K562 (cell line): ENCODE data around the gene MAPK8IP2. TPM values are rescaled to one million over a fixed set of nuclear protein-coding genes. Genes with fewer than 3 reads are reported as not detected.

Experiments used
- ARHGAP35 ChIP-seq: fragments of 450-650 bp; IDR thresholded peaks from 2 replicates; pipeline ENCODE4 v1.6.1; 2018; ENCODE audit not compliant: partially characterized antibody
- ATF7 ChIP-seq: fragments of 450-650 bp; IDR thresholded peaks from 2 replicates; pipeline ENCODE4 v1.7.1; 2014; ENCODE audit warnings: mild to moderate bottlenecking, moderate library complexity
- CHD7 ChIP-seq: fragments of 200-600 bp; sonication (generic); IDR thresholded peaks from one replicate; pipeline ENCODE4 v1.6.1; 2012; ENCODE audit warnings: mild to moderate bottlenecking, low read depth, low read length, inconsistent platforms
- DPF2 ChIP-seq: fragments of 450-650 bp; IDR thresholded peaks from 2 replicates; pipeline ENCODE4 v1.6.1; 2016
- GABPB1 ChIP-seq: sonication (generic); formaldehyde crosslinking; IDR thresholded peaks from 2 replicates; pipeline ENCODE4 v1.8.0; 2022; ENCODE audit warnings: mild to moderate bottlenecking, missing genetic modification reagents
- HNRNPH1 ChIP-seq: fragments of 200-400 bp; formaldehyde crosslinking; optimal IDR thresholded peaks from 2 replicates; pipeline ENCODE3; 2017; ENCODE audit warnings: low read depth, mild to moderate bottlenecking, low read length, moderate library complexity
- HNRNPUL1 ChIP-seq: fragments of 200-400 bp; formaldehyde crosslinking; IDR thresholded peaks from 2 replicates; pipeline ENCODE4 v1.6.1; 2017; ENCODE audit warnings: low read length
- IRF9 ChIP-seq: fragments of 450-650 bp; IDR thresholded peaks from 2 replicates; pipeline ENCODE4 v1.6.1; 2016; ENCODE audit warnings: missing biosample characterization, missing genetic modification characterization
- NELFE ChIP-seq: IDR thresholded peaks from 2 replicates; pipeline ENCODE4 v1.6.1; 2011; ENCODE audit warnings: mild to moderate bottlenecking; ENCODE audit not compliant: insufficient read depth, insufficient read length
- POLR2AphosphoS2 ChIP-seq: IDR thresholded peaks from 2 replicates; pipeline ENCODE4 v1.6.1; 2012; ENCODE audit warnings: low read length, improper control_type of control experiment
- RUNX1 ChIP-seq: sonication (generic); IDR thresholded peaks from 2 replicates; pipeline ENCODE4 v1.6.1; 2016; ENCODE audit warnings: antibody characterized with exemption, low read depth
- SIRT6 ChIP-seq: IDR thresholded peaks from one replicate; pipeline ENCODE4 v1.6.1; 2012; ENCODE audit warnings: low read depth, mild to moderate bottlenecking, control low read depth, inconsistent platforms, low read length, moderate library complexity
- XRCC4 ChIP-seq: IDR thresholded peaks from one replicate; pipeline ENCODE4 v1.6.1; 2011; ENCODE audit not compliant: insufficient read depth, insufficient read length; ENCODE audit errors: extremely low read depth
- ZBTB8A ChIP-seq: fragments of 450-650 bp; IDR thresholded peaks from 2 replicates; pipeline ENCODE4 v1.6.1; 2018; ENCODE audit warnings: mild to moderate bottlenecking, moderate library complexity; ENCODE audit not compliant: partially characterized antibody
- ZNF212 ChIP-seq: fragments of 450-650 bp; formaldehyde crosslinking; IDR thresholded peaks from 2 replicates; pipeline ENCODE4 v1.4.0; 2020; ENCODE audit warnings: mild to moderate bottlenecking
- ZNF324 ChIP-seq: fragments of 250-450 bp; sonication (Bioruptor Pico); IDR thresholded peaks from 2 replicates; pipeline ENCODE4 v1.4.0; 2020; ENCODE audit warnings: mild to moderate bottlenecking
- ZNF695 ChIP-seq: fragments of 450-650 bp; formaldehyde crosslinking; IDR thresholded peaks from 2 replicates; pipeline ENCODE4 v1.4.0; 2020; ENCODE audit warnings: mild to moderate bottlenecking, moderate library complexity
- ZNF717 ChIP-seq: fragments of 250-450 bp; sonication (Bioruptor Pico); IDR thresholded peaks from 2 replicates; pipeline ENCODE4 v1.5.0; 2021
- ZNF79 ChIP-seq: fragments of 250-450 bp; sonication (Bioruptor Pico); IDR thresholded peaks from 2 replicates; pipeline ENCODE4 v1.4.0; 2020; ENCODE audit warnings: low read depth, mild to moderate bottlenecking, moderate library complexity
- ZZZ3 ChIP-seq: fragments of 450-650 bp; IDR thresholded peaks from 2 replicates; pipeline ENCODE4 v1.6.1; 2016; ENCODE audit warnings: antibody characterized with exemption, mild to moderate bottlenecking, moderate library complexity
- polyA plus RNA-seq, 8 experiments: library from polyadenylated mRNA; depleted of rRNA in 4 of 8; stranded (reverse) in 5 of 8; unstranded in 3 of 8; fragments of >200 nt; fragmentation: Nextera tagmentation in 2 of 8; fragmentation: Illumina TruSeq in 1 of 8; extraction: Ambion mirVana in 2 of 8; extraction: Trizol in 1 of 8; gene quantifications; 2 replicates each; pipeline versions ENCODE4 v1.2.1 to v1.2.3, GENCODE V29; 2011 to 2014; ENCODE audit warnings: inconsistent platforms in 1 of 8, missing spikeins in 1 of 8
- total RNA-seq, 7 experiments: library from RNA; depleted of rRNA in 6 of 7; stranded (reverse); fragments of >200 nt in 6 of 7; fragmentation: Illumina TruSeq in 2 of 7; extraction: Trizol in 2 of 7; gene quantifications; 2 replicates each; pipeline versions ENCODE4 v1.2.1 to v1.2.3, GENCODE V29; 2011 to 2021; ENCODE audit warnings: low replicate concordance in 1 of 7

Gene MAPK8IP2
- total and polyA plus RNA-seq, 9 of the 15 experiments (the other 6 are each of a cell fraction or from before 2014, with no cell fraction given) = 0.01 to 0.47 (median 0.07) TPM; not detected in 2

DNA sequence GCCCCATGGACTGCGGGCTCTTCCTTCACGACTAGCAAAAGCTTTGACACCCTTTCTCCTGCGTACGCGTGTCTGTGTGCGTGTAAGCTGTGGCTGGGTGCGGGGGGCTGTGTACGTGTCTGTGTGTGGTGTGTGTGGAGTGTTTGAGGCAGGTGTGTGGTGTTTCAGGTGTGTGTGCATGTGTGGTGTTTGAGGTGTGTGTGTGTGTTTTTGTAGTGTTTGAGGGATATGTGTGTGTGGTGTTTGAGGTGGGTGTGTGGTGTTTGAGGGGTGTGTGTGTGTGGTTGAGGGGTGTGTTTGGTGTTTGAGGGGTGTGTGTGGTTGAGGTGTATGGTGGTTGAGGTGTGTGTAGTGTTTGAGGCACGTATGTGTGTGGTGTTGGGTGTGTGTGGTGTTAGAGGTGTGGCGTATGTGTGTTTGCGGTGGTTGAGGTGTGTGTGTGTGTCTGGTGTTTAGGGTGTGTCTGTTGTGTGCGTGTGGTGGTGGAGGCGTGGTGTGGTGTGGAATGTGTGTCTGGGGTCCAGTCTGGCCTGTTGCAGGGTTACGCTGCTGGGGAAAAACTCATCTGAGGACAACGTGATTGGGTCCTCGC is 28.0 kb downstream of the MAPK8IP2 start (continued):
- TF ChIP-seq HNRNPUL1 (no peak), NELFE (no peak), POLR2AphosphoS2 (no peak), CHD7 (no peak), ATF7 (no peak), ZNF324 (CRISPR knock-in tag) (no peak), ZBTB8A (no peak), GABPB1 (CRISPR knock-in tag) (no peak), HNRNPH1 (no peak), XRCC4 (no peak), SIRT6 (no peak), ZNF695 (no peak), RUNX1 (no peak), IRF9 (tag) (no peak), ZZZ3 (no peak), DPF2 (peak; percentile 27; the same call in 1 of the 2 replicates), ZNF212 (no peak), ARHGAP35 (peak; percentile 30), ZNF79 (no peak), ZNF717 (CRISPR knock-in tag) (no peak)
